ENCODE results near the gene SPA17.

SPA17 gene

GRCh38 chr11:124638500-124638899, 35.2 kb upstream of the SPA17 start:
- no peak overlapping the region for H3K4me3 ChIP-seq (ENCODE audit: low read depth, low read length)
- TF ChIP-seq CTCF (IDR thresholded peaks at IDR 0.05; ENCODE audit: low read depth, low read length, missing control alignments): no peak
- no peak for DNase-seq (ENCODE audit: low read depth)
- in situ Hi-C loops (cut with HindIII; ENCODE audit: low sequenced_read_pairs): no loop called here

- H3K4me3 ChIP-seq (ENCODE audit: low read depth, low read length): no peak overlapping the region
- no peak for TF ChIP-seq CTCF (IDR thresholded peaks at IDR 0.05; ENCODE audit: low read depth, low read length, missing control alignments)
- DNase-seq (ENCODE audit: low read depth): no peak
- in situ Hi-C loops (cut with HindIII; ENCODE audit: low sequenced_read_pairs): no loop called here
These were observed 34.5 kb upstream of the SPA17 start for GRCh38 chr11:124639186-124639585.

GRCh38 chr11:124640666-124641065, 33.0 kb upstream of the SPA17 start:
- H3K4me3 ChIP-seq (ENCODE audit: low read depth, low read length): no peak overlapping the region
- no peak for TF ChIP-seq CTCF (IDR thresholded peaks at IDR 0.05; ENCODE audit: low read depth, low read length, missing control alignments)
- DNase-seq (ENCODE audit: low read depth): no peak
- in situ Hi-C loops (cut with HindIII; ENCODE audit: low sequenced_read_pairs): no loop called here

- no peak for TF ChIP-seq CTCF (IDR thresholded peaks at IDR 0.05; ENCODE audit: low read depth, low read length, missing control alignments)
- H3K4me3 ChIP-seq (ENCODE audit: low read depth, low read length): no peak overlapping the region
- in situ Hi-C loops (cut with HindIII; ENCODE audit: low sequenced_read_pairs): no loop called here
- no peak for DNase-seq (ENCODE audit: low read depth)
These were observed 31.1 kb upstream of the SPA17 start for GRCh38 chr11:124642628-124643027.

GRCh38 chr11:124643042-124643604, 30.6 kb upstream of the SPA17 start:
- no peak for TF ChIP-seq CTCF (IDR thresholded peaks at IDR 0.05; ENCODE audit: low read depth, low read length, missing control alignments)

GRCh38 chr11:124643605-124644425, 29.9 kb upstream of the SPA17 start:
- in situ Hi-C loops (cut with HindIII; ENCODE audit: low sequenced_read_pairs): no loop called here
- DNase-seq (ENCODE audit: low read depth): peak; percentile 73
- H3K4me3 ChIP-seq (ENCODE audit: low read depth, low read length): no peak overlapping the region
- no peak for TF ChIP-seq CTCF (IDR thresholded peaks at IDR 0.05; ENCODE audit: low read depth, low read length, missing control alignments)

More at GRCh38 chr11:124643042-124643604, 30.6 kb upstream of the SPA17 start:
- no peak overlapping the region for H3K4me3 ChIP-seq (ENCODE audit: low read depth, low read length)
- in situ Hi-C loops (cut with HindIII; ENCODE audit: low sequenced_read_pairs): no loop called here
- DNase-seq (ENCODE audit: low read depth): no peak
